Natural killer cell treated with Interleukin-12 subunit alpha and Interleukin-12 subunit beta and Interleukin-15 and Interleukin-18, amount 100 ng/mL, for 72 hours (primary cell): Measurements from ENCODE around the gene CELF1. TPM values are rescaled to one million over a fixed set of nuclear protein-coding genes. Genes with fewer than 3 reads are reported as not detected.
A peak's percentile ranks its signal among the peaks of the same experiment; 100 is the strongest.

Experiments used
- ATAC-seq, 2 donors: fragments of 150-1000 bp; cut with Tn5 transposase in 1 of 2; sonication (Bioruptor Pico), chemical (Tn5 transposase) in 1 of 2; 2 replicates each; pipeline ENCODE4 v1.10.0; 2021
- DNase-seq: peaks from one replicate; pipeline ENCODE4 v3.0.0; 2022; ENCODE audit warnings: low spot score
- H3K27ac Mint-ChIP-seq, 2 donors: 1 replicate in 1 of 2; 2 replicates in 1 of 2; pipeline ENCODE4 v1.8.0; 2022; ENCODE audit warnings: mixed read lengths in 2 of 2, mild to moderate bottlenecking in 1 of 2, moderate library complexity in 1 of 2
- H3K27me3 Mint-ChIP-seq, 2 donors: 1 replicate in 1 of 2; 2 replicates in 1 of 2; pipeline ENCODE4 v1.8.0; 2022; ENCODE audit warnings: mixed read lengths in 2 of 2
- H3K36me3 Mint-ChIP-seq: one replicate; pipeline ENCODE4 v1.8.0; 2022; ENCODE audit warnings: mixed read lengths
- H3K4me1 Mint-ChIP-seq, 2 donors: 1 replicate in 1 of 2; 2 replicates in 1 of 2; pipeline ENCODE4 v1.8.0; 2022; ENCODE audit warnings: low read depth in 2 of 2, mixed read lengths in 2 of 2, mild to moderate bottlenecking in 1 of 2
- H3K4me3 Mint-ChIP-seq: one replicate; pipeline ENCODE4 v1.8.0; 2022; ENCODE audit warnings: mixed read lengths
- H3K9me3 Mint-ChIP-seq: 2 replicates; pipeline ENCODE4 v1.8.0; 2022; ENCODE audit warnings: mixed read lengths
- total RNA-seq, 2 donors: library from RNA; stranded (reverse); gene quantifications; one replicate each; pipeline ENCODE4 v1.2.3, GENCODE V29; 2022

CELF1 gene
- total RNA-seq, 2 donors from 2014 or later: 165 to 230 TPM

DNA sequence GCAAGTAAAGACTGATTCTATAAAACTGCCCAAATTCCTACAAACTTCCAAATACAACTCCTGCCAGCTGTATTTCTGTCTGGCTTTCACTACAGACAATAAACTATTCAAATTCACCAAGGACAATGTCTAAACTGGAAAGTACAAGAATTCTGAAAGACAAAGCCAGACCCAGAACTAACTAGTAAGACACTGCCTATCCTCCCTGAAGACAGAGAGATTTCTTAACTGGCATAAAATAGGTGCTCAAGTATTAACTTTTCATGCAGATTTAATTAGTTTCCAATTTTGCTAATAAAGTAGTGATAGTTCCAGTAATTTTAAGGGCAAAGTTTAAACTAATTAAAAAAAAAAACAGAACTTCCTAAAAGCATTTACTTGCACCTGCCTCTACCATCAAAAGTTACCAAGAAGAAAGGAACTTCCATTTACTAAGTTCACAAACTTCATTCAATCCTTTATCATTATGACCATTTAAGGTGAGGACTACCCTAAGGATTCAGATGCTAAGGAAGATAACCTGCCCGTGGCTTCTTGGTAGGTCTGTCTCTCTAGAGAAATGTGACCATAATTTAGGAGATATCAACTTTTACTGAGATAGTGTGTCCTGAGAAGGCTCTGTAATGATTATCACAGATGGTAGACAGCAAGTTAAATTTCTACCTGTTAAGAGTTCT lies 45.2 kb downstream of the CELF1 start:
- peaks cover 50 to 60% of the 10 kb centered on the region in 2 donors for H3K4me1 Mint-ChIP-seq
- peak overlapping the region; percentile 42 for H3K4me3 Mint-ChIP-seq

GRCh38 chr11:47506795-47507562 lies 46.0 kb downstream of the CELF1 start:
- Mint-ChIP-seq H3K4me3 (peak overlapping the region; percentile 42), H3K4me1 (peaks cover 50 to 64% of the 10 kb centered on the region in 2 donors), H3K27ac (peak overlapping the region; percentile 48 to 80), H3K27me3 (no peaks in the 10 kb centered on the region), H3K36me3 (no peaks in the 10 kb centered on the region), H3K9me3 (no peaks in the 10 kb centered on the region)
- DNase-seq (no peak), ATAC-seq (no peak)

More for the DNA sequence above, 45.2 kb downstream of the CELF1 start:
- Mint-ChIP-seq H3K27me3 (no peaks in the 10 kb centered on the region), H3K9me3 (no peaks in the 10 kb centered on the region), H3K36me3 (no peaks in the 10 kb centered on the region), H3K27ac (peak overlapping the region; percentile 48 to 80)
- ATAC-seq (no peak), DNase-seq (no peak)

DNA sequence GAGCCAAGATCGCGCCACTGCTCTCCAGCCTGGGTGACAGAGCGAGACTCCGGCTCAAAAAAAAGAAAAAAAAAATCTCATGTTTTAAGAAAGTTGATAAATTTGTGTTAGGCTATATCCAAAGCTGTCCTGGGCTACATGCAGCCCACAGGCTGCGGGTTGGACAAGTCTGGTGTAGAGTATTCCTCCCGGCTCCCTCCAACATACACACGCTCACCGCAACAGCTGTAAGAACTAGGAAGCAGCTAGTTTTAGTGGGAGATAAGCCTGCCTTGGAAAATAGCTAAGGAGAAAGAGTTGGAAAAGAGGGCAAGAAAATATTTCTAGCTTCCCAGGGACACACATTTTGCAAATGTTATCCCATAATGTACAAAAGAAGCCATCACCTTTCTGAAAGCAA lies 46.6 kb downstream of the CELF1 start:
- no peak for DNase-seq
- Mint-ChIP-seq H3K4me1 (peaks cover 50 to 66% of the 10 kb centered on the region in 2 donors), H3K36me3 (no peaks in the 10 kb centered on the region), H3K9me3 (no peaks in the 10 kb centered on the region), H3K4me3 (peak overlapping the region; percentile 42), H3K27me3 (no peaks in the 10 kb centered on the region), H3K27ac (peak overlapping the region; percentile 48 to 80)
- no peak for ATAC-seq

GRCh38 chr11:47504910-47505309 lies 48.0 kb downstream of the CELF1 start:
- H3K4me1 Mint-ChIP-seq: peaks cover 51 to 64% of the 10 kb centered on the region in 2 donors
- no peaks in the 10 kb centered on the region for H3K27me3 Mint-ChIP-seq
- DNase-seq: no peak
- no peaks in the 10 kb centered on the region for H3K9me3 Mint-ChIP-seq
- H3K4me3 Mint-ChIP-seq: no peak overlapping the region
- no peaks in the 10 kb centered on the region for H3K36me3 Mint-ChIP-seq
- ATAC-seq: no peak
- peak overlapping the region; percentile 25 to 36 for H3K27ac Mint-ChIP-seq

DNA sequence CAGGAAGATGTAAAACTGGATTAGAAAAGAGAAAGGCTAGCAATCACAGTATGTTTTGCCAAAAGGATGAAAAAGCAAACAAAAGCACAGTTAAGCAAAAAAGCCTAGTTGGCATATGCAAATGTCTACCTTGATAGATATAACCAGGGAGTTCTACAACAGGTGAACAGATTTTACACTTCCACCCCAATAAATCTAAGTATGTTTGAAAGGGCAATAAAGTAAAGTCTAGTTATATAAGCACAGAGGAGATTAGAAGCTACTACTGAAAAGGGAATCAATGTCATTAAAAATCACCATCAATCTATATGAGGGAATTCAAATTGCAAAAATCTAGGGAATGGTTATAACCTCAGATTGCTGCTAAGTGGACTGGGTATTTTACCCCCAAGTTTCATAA lies 49.7 kb downstream of the CELF1 start:
- DNase-seq (no peak), ATAC-seq (no peak)
- H3K36me3 Mint-ChIP-seq: no peaks in the 10 kb centered on the region
- H3K9me3 Mint-ChIP-seq: no peaks in the 10 kb centered on the region
- H3K4me1 Mint-ChIP-seq: peaks cover 45 to 56% of the 10 kb centered on the region in 2 donors
- no peaks in the 10 kb centered on the region for H3K27me3 Mint-ChIP-seq
- H3K4me3 Mint-ChIP-seq: no peak overlapping the region
- H3K27ac Mint-ChIP-seq: no peak overlapping the region

DNA sequence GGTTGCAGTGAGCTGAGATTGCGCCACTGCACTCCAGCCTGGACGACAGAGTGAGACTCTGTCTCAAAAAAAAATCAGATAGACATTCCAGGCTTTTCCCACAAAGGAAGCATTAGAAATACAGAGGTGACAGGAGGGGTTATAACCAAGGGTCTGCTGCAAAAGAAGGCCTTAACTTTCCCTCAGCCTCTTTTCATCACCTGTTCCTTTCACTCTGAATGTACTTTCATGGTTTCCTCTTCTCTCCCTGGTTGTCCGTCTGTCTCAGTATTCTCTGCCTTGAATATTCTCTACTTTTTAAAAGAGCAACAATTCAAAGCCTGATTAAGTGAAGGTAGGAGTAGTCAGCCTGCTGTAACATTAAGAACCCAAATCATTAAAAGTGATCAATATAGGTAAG lies 50.2 kb downstream of the CELF1 start:
- no peak for ATAC-seq

DNA sequence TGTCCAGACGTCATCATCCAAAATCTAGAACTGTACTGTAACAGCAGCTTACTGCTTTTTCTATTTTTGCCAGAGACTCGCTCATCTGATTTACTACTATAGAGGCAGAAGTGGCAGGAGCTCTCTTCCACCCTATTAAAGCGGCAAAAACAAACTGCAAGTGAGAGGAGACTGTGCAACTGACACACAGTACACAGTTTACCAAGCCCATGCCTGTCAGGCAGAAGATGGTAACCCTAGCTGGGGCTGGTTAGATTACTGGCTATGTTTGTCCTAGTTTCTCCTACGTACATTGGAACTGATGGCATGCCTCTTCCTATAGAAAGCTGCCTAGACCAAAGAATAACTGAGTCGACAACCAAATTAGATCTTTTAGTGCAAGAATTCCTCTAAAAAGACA lies 51.8 kb downstream of the CELF1 start:
- no peaks in the 10 kb centered on the region for H3K27me3 Mint-ChIP-seq

More for the DNA sequence above, 50.2 kb downstream of the CELF1 start:
- Mint-ChIP-seq H3K9me3 (no peaks in the 10 kb centered on the region), H3K36me3 (no peaks in the 10 kb centered on the region), H3K4me3 (no peak overlapping the region), H3K27ac (no peak overlapping the region), H3K27me3 (no peaks in the 10 kb centered on the region), H3K4me1 (peaks cover 44 to 53% of the 10 kb centered on the region in 2 donors)
- no peak for DNase-seq

GRCh38 chr11:47500121-47500520 lies 52.8 kb downstream of the CELF1 start:
- Mint-ChIP-seq H3K27ac (no peak overlapping the region), H3K36me3 (no peaks in the 10 kb centered on the region), H3K4me3 (no peak overlapping the region), H3K27me3 (no peaks in the 10 kb centered on the region), H3K4me1 (peaks cover 29 to 36% of the 10 kb centered on the region in 2 donors), H3K9me3 (no peaks in the 10 kb centered on the region)
- ATAC-seq (no peak), DNase-seq (no peak)

More for the DNA sequence above, 51.8 kb downstream of the CELF1 start:
- H3K4me3 Mint-ChIP-seq: no peak overlapping the region
- no peaks in the 10 kb centered on the region for H3K36me3 Mint-ChIP-seq
- H3K9me3 Mint-ChIP-seq: no peaks in the 10 kb centered on the region
- no peak for ATAC-seq
- H3K4me1 Mint-ChIP-seq: peaks cover 30 to 37% of the 10 kb centered on the region in 2 donors
- DNase-seq: no peak
- H3K27ac Mint-ChIP-seq: no peak overlapping the region

DNA sequence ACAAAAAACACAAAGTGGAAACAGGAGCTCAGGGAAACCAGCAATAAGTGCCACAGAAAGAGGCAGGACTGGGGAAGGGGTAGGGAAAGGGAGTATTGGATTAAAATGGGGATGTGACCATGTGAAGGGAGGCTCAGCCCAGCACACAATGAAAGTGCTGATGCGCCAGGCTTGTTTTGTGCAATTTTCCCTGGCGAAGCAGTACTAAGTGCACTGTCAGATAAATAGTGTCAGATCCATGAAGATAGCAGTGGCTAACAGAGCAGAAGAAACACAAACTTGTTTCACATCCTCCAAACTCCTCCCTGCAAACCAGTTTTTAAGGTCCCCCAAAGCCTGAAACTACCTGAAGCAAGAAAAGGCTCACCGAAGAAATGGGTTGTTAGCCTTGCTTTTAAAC lies 53.3 kb downstream of the CELF1 start:
- Mint-ChIP-seq H3K36me3 (no peaks in the 10 kb centered on the region), H3K27ac (no peak overlapping the region), H3K9me3 (no peaks in the 10 kb centered on the region), H3K4me1 (peaks cover 26 to 32% of the 10 kb centered on the region in 2 donors), H3K27me3 (no peaks in the 10 kb centered on the region), H3K4me3 (no peak overlapping the region)
- DNase-seq (no peak), ATAC-seq (no peak)

GRCh38 chr11:47499161-47499560 lies 53.8 kb downstream of the CELF1 start:
- DNase-seq (no peak), ATAC-seq (no peak)
- Mint-ChIP-seq H3K27ac (no peak overlapping the region), H3K9me3 (no peaks in the 10 kb centered on the region), H3K4me1 (peaks cover 26 to 33% of the 10 kb centered on the region in 2 donors), H3K27me3 (no peaks in the 10 kb centered on the region), H3K36me3 (no peaks in the 10 kb centered on the region), H3K4me3 (no peak overlapping the region)

DNA sequence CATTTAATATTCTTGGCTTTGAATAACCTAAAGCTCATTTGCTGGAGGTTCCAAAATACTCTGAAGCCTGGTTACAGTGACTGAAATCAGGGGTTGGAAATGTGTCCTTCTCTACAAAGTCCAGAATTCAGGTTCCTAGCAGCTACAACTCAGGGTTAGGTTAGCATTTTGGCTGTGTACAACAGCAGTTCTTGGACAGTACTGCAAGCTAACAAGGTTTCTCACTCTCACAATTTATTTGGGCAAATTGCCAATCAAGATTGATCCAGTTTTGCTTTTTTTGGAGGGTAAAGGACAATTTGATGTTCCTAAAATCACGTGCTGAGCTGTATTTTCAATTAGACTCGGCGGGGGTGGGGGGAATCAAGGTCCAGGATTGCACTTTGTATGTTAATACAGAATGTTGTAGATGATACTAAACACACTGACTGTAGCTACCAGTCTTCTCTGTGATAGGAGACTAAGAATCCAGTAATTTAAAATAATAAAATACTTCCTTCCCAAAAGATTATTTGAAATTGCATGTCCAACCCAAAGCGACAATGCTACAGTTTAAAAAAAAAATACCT lies 54.3 kb downstream of the CELF1 start:
- Mint-ChIP-seq H3K4me1 (peaks cover 26 to 36% of the 10 kb centered on the region in 2 donors), H3K9me3 (no peaks in the 10 kb centered on the region), H3K27me3 (no peaks in the 10 kb centered on the region), H3K4me3 (no peak overlapping the region), H3K27ac (no peak overlapping the region), H3K36me3 (peaks cover 4% of the 10 kb centered on the region)
- ATAC-seq (no peak), DNase-seq (no peak)

GRCh38 chr11:47498149-47498548 lies 54.8 kb downstream of the CELF1 start:
- H3K9me3 Mint-ChIP-seq: no peaks in the 10 kb centered on the region
- ATAC-seq (no peak), DNase-seq (no peak)
- H3K4me3 Mint-ChIP-seq: no peak overlapping the region
- peaks cover 23 to 32% of the 10 kb centered on the region in 2 donors for H3K4me1 Mint-ChIP-seq
- peaks cover 4% of the 10 kb centered on the region for H3K36me3 Mint-ChIP-seq
- H3K27ac Mint-ChIP-seq: peak overlapping the region in 1 of 2 donors; percentile 21
- H3K27me3 Mint-ChIP-seq: no peaks in the 10 kb centered on the region

GRCh38 chr11:47496808-47497207 lies 56.1 kb downstream of the CELF1 start:
- H3K27ac Mint-ChIP-seq: no peak overlapping the region
- peaks cover 24 to 28% of the 10 kb centered on the region in 2 donors for H3K4me1 Mint-ChIP-seq
- H3K36me3 Mint-ChIP-seq: peaks cover 9% of the 10 kb centered on the region
- ATAC-seq: no peak
- no peaks in the 10 kb centered on the region for H3K9me3 Mint-ChIP-seq
- H3K27me3 Mint-ChIP-seq: no peaks in the 10 kb centered on the region
- H3K4me3 Mint-ChIP-seq: no peak overlapping the region
- no peak for DNase-seq

- no peaks in the 10 kb centered on the region for H3K9me3 Mint-ChIP-seq
- H3K27me3 Mint-ChIP-seq: no peaks in the 10 kb centered on the region
- no peak overlapping the region for H3K27ac Mint-ChIP-seq
- H3K4me1 Mint-ChIP-seq: peaks cover 24 to 27% of the 10 kb centered on the region in 2 donors
- H3K4me3 Mint-ChIP-seq: no peak overlapping the region
- DNase-seq: no peak
- ATAC-seq: no peak
- peaks cover 9% of the 10 kb centered on the region for H3K36me3 Mint-ChIP-seq
Observed at GRCh38 chr11:47495856-47496217, 57.1 kb downstream of the CELF1 start.
